GM19099 (cell line): ENCODE measurements around the gene BACH2.

Experiments
- POLR2A ChIP-seq: IDR thresholded peaks from 3 replicates; pipeline ENCODE4 v1.6.1; 2011; ENCODE audit warnings: low read depth; ENCODE audit not compliant: insufficient read length; ENCODE audit errors: extremely low read depth

BACH2 gene

DNA sequence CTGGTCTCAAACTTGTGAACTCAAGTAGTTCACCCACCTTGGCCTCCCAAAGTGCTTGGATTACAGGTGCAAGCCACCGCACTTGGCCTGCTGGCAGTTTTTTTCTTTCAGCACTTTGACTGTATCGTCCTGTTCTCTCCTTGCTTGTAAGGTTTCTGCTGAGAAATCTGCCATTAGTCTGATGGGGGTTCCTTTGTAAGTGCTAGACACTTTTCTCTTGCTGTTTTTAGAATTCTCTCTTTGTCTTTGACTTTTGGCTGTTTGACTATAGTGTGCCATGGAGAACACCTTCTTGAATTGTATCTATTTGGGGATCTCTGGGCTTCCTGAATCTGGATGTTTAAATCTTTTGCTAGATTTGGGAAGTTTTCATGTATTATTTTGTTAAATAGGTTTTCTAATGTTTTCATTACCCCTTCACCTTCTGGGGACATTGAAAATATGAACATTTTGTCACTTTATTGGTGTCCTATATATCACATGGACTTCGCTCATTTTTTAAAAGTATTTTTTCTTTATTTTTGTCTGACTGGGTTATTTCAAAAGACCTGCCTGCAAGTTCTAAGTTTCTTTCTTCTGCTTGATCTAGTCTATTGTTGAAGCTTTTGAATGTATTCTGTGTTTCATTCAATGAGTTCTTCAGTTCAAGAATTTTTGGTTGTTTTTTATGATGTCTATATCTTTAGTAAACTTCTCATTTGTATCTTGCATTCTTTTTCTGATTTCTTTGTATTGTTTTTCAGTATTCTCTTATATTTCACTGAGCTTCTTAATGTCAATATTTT is 380.3 kb downstream of the BACH2 start:
- no peak for TF ChIP-seq POLR2A

- TF ChIP-seq POLR2A: no peak
These were observed 385.8 kb downstream of the BACH2 start for GRCh38 chr6:89910902-89911240.

DNA sequence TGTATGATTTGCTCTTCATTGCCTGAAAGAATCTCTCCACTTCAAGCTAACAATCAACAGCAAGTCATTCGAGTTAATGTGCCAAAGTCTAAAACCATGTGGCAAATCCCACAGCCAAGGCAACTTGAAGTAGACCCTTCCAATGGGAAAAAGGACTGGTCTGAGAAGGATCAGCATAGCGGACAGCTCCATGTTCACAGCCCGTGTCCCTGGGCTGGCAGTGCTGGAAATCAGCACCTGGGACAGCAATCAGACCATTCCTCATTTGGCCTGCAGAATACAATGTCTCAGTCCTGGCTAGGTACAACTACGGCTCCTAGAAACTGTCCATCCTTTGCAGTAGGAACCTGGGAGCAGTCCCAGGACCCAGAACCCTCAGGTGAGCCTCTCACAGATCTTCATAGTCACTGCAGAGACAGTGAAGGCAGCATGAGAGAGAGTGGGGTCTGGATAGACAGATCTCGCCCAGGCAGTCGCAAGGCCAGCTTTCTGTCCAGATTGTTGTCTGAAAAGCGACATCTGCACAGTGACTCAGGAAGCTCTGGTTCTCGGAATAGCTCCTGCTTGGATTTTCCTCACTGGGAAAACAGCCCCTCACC is 401.3 kb downstream of the BACH2 start:
- no peak for TF ChIP-seq POLR2A

DNA sequence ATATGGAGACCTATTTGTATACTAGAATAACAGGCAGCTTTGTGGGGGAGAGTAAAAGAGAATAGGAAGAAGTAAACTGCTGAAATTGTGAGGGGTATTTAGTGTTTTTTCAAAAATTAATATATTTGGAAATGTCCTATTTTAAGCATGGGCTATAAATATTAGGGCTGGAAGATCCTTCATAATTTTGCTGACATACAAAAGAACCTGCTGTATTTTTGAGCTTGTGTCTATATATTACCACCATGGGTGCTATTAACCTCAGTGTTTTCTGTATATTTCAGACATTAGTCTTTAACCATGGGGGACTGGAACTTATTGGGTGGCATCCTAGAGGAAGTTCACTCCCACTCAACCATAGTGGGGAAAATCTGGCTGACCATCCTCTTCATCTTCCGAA is 402.5 kb downstream of the BACH2 start, which contains the start of gene GJA10:
GJA10 (plus strand) TSS at position 301 of the 400 bp plus-strand sequence; CDS start at position 301, 0 bp downstream.
- no peak for TF ChIP-seq POLR2A

DNA sequence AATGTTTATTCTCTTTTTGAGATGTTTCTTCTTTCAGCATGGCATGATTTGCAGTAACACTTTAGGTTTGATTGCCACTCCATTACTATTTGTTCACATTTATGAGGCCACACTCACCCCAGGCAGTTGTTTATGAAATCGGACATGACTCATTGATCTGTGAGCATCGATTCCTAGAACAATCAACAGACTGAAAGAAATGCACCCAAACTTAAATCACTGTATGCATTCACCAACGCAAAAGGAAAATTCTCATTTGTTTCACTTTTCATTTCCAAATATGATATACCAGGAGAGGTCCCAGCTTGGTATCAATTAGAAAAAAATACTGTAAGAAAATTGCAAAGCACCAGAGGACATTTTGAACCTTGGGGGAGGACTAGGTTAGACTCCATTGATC is 407.8 kb downstream of the BACH2 start:
- no peak for TF ChIP-seq POLR2A

DNA sequence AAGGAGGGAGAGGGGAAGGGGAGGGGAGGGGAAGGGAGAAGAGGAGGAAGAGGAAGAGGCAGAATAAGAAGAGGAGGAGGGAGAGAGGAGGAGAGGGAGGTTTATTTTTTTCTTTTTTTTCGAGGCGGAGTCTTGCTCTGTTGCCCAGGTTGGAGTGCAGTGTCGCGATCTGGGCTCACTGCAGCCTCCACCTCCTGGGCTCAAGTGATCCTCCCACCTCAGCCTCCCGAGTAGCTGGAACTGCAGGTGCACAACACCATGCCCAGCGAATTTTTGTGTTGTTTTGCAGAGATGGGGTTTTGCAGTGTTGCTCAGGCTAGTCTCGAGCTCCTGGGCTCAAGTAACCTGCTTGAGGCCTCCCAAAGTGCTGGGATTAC is 408.5 kb downstream of the BACH2 start:
- TF ChIP-seq POLR2A: no peak

GRCh38 chr6:89887452-89888137 is 409.0 kb downstream of the BACH2 start:
- no peak for TF ChIP-seq POLR2A

GRCh38 chr6:89886378-89887120 is 410.1 kb downstream of the BACH2 start:
- no peak for TF ChIP-seq POLR2A
